ENCODE data around the gene CAMK2D. TPM values are rescaled to one million over a fixed set of nuclear protein-coding genes. Genes with fewer than 3 reads are reported as not detected.

The CAMK2D gene
- total RNA-seq, 6 donors from 2014 or later, result 41.0 to 75.8 (median 51.9) TPM

DNA sequence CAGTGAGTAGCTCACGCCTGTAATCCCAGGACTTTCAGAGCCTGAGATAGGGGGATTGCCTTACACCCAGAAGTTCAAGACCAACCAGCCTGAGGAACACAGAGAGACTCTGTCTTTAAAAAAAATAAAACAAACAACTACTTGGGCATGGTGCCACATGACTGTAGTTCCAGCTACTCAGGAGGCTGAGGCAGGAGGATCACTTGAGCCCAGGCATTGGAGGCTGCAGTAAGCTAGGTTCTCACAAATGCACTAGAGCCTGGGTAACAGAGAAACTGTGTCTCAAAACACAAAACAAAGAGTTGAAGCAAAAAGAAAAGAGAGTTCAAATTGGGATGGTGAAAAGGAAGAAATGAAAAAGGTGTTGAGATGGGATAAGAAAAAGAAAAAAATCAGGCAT is 10.8 kb downstream of the CAMK2D start:
- no peak for DNase-seq
- H3K36me3 ChIP-seq, result no peaks in the 10 kb centered on the region
- no peak overlapping the region for H3K4me3 ChIP-seq
- WGBS, 2 donors, result 88 to 100% methylated on average over 1 of the region's 1 CpG
- TF ChIP-seq, protein P1, sequence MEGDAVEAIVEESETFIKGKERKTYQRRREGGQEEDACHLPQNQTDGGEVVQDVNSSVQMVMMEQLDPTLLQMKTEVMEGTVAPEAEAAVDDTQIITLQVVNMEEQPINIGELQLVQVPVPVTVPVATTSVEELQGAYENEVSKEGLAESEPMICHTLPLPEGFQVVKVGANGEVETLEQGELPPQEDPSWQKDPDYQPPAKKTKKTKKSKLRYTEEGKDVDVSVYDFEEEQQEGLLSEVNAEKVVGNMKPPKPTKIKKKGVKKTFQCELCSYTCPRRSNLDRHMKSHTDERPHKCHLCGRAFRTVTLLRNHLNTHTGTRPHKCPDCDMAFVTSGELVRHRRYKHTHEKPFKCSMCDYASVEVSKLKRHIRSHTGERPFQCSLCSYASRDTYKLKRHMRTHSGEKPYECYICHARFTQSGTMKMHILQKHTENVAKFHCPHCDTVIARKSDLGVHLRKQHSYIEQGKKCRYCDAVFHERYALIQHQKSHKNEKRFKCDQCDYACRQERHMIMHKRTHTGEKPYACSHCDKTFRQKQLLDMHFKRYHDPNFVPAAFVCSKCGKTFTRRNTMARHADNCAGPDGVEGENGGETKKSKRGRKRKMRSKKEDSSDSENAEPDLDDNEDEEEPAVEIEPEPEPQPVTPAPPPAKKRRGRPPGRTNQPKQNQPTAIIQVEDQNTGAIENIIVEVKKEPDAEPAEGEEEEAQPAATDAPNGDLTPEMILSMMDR (IDR thresholded peaks at IDR 0.05), result no peak
- no peak for TF ChIP-seq EP300 (IDR thresholded peaks at IDR 0.05)
- no peak for TF ChIP-seq POLR2A (IDR thresholded peaks at IDR 0.05)
- no peak for TF ChIP-seq POLR2AphosphoS5 (IDR thresholded peaks at IDR 0.05)
- no peak overlapping the region for H3K27ac ChIP-seq
- ATAC-seq (ENCODE audit: low FRiP score in 2 of 2), result no peak
- H3K27me3 ChIP-seq, result no peaks in the 10 kb centered on the region
- peaks cover 0 to 20% (median 9%) of the 10 kb centered on the region in 4 donors for H3K4me1 ChIP-seq
- no peaks in the 10 kb centered on the region for H3K9me3 ChIP-seq

DNA sequence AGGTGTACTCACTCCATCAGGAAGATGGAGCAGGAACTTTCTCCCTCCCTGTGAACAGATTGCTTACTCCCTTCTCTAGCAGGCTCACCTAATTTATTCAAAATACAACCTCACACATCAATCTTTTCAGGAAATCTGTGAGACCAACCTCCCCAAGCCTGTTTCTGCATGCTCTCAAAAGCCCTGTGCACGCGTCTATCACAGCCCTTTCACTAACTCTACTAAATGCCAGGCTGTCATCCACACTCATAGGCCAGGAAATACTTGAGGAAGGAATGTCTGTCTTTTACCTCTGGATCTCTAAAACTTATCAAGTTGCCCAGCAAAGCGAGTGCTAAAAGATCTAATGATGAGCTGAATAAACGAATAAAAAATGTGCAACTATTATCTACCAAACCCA is 11.2 kb downstream of the CAMK2D start:
- no peak for DNase-seq
- peaks cover 0 to 20% (median 7%) of the 10 kb centered on the region in 4 donors for H3K4me1 ChIP-seq
- H3K27ac ChIP-seq, result no peak overlapping the region
- no peak for ATAC-seq (ENCODE audit: low FRiP score in 2 of 2)
- no peaks in the 10 kb centered on the region for H3K36me3 ChIP-seq
- 96% methylated on average over 4 of the region's 4 CpGs for WGBS, 2 donors
- no peak overlapping the region for H3K4me3 ChIP-seq
- no peaks in the 10 kb centered on the region for H3K27me3 ChIP-seq
- no peak for TF ChIP-seq POLR2A (IDR thresholded peaks at IDR 0.05)
- TF ChIP-seq, protein P1 (IDR thresholded peaks at IDR 0.05), result no peak
- no peak for TF ChIP-seq EP300 (IDR thresholded peaks at IDR 0.05)
- TF ChIP-seq POLR2AphosphoS5 (IDR thresholded peaks at IDR 0.05), result no peak
- H3K9me3 ChIP-seq, result no peaks in the 10 kb centered on the region

DNA sequence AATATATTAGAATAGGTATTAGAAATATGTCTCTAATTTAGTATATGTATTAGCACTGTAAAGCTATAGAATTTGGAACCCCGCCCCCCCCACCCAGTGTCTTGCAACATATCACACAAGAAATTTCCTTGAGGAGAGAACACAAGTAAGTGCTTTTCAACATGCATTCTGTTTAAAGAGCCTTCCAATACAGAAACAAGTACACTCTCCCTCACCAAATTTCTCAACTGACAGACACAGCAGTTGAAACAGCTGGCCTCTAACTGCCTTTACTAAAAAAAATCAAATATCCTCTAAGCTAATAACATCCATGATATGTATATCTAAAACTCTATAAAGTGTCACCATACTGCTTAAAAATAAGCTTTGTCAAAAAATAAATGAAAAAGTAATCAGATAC is 12.4 kb downstream of the CAMK2D start:
- no peak overlapping the region for H3K27ac ChIP-seq
- no peaks in the 10 kb centered on the region for H3K9me3 ChIP-seq
- H3K27me3 ChIP-seq, result no peaks in the 10 kb centered on the region
- 55 to 66% methylated on average over 1 of the region's 1 CpG for WGBS, 2 donors
- ATAC-seq (ENCODE audit: low FRiP score in 2 of 2) (no peak), DNase-seq (no peak)
- no peaks in the 10 kb centered on the region for H3K36me3 ChIP-seq
- no peak overlapping the region for H3K4me3 ChIP-seq
- peaks cover 0 to 20% (median 6%) of the 10 kb centered on the region in 4 donors for H3K4me1 ChIP-seq
- TF ChIP-seq, protein P1 (IDR thresholded peaks at IDR 0.05), result no peak
- TF ChIP-seq EP300 (IDR thresholded peaks at IDR 0.05), result no peak

DNA sequence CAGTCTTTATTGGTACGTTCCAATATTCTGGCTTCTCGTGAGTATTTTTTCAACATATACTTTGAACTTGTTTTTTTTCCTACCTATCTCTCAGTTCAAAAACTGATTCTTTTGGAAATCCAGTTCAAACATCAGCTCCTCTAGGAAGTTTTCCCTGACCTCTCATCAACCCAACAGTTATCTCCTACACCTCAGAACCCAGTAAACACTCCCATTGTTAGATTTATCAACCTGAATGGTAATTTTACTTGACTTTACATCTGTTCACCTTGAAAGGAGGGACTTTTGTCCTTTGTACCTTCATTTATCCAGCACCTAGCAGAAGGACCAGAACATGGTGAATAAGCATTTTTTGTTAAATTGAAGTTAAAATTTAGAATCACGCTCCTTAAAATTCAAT is 13.6 kb downstream of the CAMK2D start:
- no peaks in the 10 kb centered on the region for H3K9me3 ChIP-seq
- 96 to 98% methylated on average over 3 of the region's 3 CpGs for WGBS, 2 donors
- no peak overlapping the region for H3K4me3 ChIP-seq
- H3K36me3 ChIP-seq, result no peaks in the 10 kb centered on the region
- H3K27me3 ChIP-seq, result no peaks in the 10 kb centered on the region
- no peak for TF ChIP-seq POLR2AphosphoS5 (IDR thresholded peaks at IDR 0.05)
- TF ChIP-seq EP300 (IDR thresholded peaks at IDR 0.05), result no peak
- TF ChIP-seq POLR2A (IDR thresholded peaks at IDR 0.05), result no peak
- no peak overlapping the region for H3K27ac ChIP-seq
- DNase-seq (no peak), ATAC-seq (ENCODE audit: low FRiP score in 2 of 2) (no peak)
- H3K4me1 ChIP-seq, result peaks cover 0 to 11% (median 3%) of the 10 kb centered on the region in 4 donors

DNA sequence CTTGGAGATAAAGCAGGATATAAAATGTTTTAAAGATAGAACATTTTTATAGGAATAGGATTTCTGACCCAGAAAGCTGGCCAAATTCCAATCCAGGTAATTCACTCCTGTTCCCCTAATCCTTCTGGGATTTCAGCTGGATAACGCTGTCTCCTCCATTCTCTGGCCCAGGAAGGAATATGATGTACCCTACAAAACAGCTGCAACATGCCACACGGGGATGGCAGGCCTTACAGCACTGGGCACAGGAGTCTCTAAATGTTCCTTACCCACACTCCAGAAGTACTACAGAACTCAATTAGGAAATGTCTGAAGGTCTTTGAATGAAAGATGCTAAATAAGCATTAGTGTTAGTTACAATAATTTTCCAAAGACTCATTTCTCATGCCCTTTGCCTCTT is 15.8 kb downstream of the CAMK2D start:
- Histone ChIP-seq H3K27ac (no peak overlapping the region), H3K4me1 (peaks cover 0 to 11% (median 3%) of the 10 kb centered on the region in 4 donors), H3K9me3 (no peaks in the 10 kb centered on the region), H3K27me3 (no peaks in the 10 kb centered on the region), H3K4me3 (no peak overlapping the region), H3K36me3 (no peaks in the 10 kb centered on the region)
- TF ChIP-seq, protein P1 (IDR thresholded peaks at IDR 0.05), result no peak
- no peak for TF ChIP-seq POLR2AphosphoS5 (IDR thresholded peaks at IDR 0.05)
- no peak for TF ChIP-seq EP300 (IDR thresholded peaks at IDR 0.05)
- TF ChIP-seq POLR2A (IDR thresholded peaks at IDR 0.05), result no peak
- DNase-seq, result no peak
- ATAC-seq (ENCODE audit: low FRiP score in 2 of 2), result no peak
- 97% methylated on average over 2 of the region's 2 CpGs for WGBS, 2 donors
